ENCODE measurements around the gene MBOAT1.

MBOAT1 gene

DNA sequence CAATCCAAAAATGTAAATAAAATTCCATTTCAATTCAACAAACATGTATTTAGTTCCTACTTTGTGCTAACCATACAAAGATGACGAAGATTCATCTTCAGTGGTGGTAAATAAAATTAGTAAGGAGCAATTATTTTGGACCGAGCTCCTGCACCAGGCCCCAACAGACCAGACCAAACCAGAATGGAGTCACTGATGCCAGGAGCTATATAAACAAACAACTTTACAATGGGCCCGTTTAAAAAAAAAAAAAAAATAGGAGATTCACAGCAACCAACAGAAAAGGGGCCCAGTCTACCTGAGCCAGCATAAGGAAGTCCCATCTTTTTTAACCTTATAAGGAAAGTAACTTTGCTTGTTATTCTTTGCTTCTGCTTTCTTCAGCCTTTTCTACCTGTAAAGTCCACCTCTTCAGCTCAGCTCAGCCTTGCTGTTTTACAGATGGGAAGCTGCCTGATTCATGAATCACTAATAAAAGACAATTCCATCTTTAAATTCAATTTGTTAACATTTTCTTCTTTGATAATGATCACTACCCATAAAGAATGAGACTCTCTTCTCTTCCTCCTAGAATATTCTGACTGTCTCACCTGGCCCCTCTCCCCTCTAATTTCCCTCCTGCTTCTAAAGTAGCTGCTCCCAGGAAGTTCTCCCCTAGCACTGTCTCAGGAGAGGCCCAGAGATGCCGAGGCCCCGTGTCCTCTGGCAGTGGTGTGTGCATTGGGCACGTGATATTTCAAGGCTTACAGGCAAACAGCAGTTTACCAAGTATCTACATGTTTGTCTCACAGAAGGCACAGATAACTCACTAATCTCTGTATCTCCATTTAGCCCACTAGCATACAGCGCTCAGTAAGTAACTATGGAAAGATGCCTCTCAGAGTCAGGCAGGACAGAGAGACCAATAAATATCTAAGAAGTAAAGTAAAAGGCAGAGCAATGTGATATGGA lies 8.4 kb downstream of the MBOAT1 start:
- peaks cover 19% of the 10 kb centered on the region for H3K4me1 ChIP-seq (ENCODE audit: control insufficient read depth, insufficient read depth, low read length, poor library complexity, severe bottlenecking)
- no peak for DNase-seq
- H3K27me3 ChIP-seq (replicated peaks; ENCODE audit: control insufficient read depth, insufficient read depth, low read length, poor library complexity, severe bottlenecking) = no peaks in the 10 kb centered on the region
- no peak overlapping the region for H3K4me3 ChIP-seq (ENCODE audit: insufficient read depth, low read depth, low read length, poor library complexity, severe bottlenecking)
- no peak overlapping the region for H3K27ac ChIP-seq (ENCODE audit: insufficient read depth, low read length, poor library complexity, severe bottlenecking)
- no peaks in the 10 kb centered on the region for H3K9me3 ChIP-seq (ENCODE audit: control insufficient read depth, low read length)
- H3K36me3 ChIP-seq (ENCODE audit: control insufficient read depth, insufficient read depth, low read length) = no peaks in the 10 kb centered on the region

DNA sequence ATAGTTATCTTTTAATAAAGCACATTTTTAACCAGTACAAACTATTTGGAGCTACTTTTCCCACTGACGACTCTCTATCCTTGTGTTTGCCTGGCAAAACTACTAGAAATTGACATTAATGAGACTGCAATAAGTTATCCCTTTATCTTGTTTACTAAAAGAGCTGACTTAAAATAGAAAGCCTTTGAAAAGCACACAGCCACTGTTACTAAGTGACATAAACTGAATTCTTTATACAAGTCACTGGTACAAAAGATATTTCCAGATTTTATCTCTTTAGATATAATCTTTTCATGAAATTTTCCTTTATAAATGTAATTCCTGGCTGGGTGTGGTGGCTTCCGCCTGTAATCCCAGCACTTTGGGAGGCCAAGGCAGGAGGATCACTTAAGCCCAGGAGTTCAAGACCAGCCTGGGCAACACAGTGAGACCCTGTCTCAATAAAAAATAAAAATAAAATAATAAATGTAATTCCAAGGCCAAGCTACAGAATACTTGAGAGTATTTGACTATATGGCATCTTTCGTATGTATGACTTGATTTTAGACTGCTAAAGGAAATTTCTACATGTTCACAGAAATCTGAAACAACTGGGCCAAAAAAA lies 9.5 kb downstream of the MBOAT1 start:
- Histone ChIP-seq H3K27me3 (replicated peaks; ENCODE audit: control insufficient read depth, insufficient read depth, low read length, poor library complexity, severe bottlenecking) (no peaks in the 10 kb centered on the region), H3K27ac (ENCODE audit: insufficient read depth, low read length, poor library complexity, severe bottlenecking) (no peak overlapping the region), H3K4me1 (ENCODE audit: control insufficient read depth, insufficient read depth, low read length, poor library complexity, severe bottlenecking) (peaks cover 19% of the 10 kb centered on the region), H3K9me3 (ENCODE audit: control insufficient read depth, low read length) (no peaks in the 10 kb centered on the region), H3K36me3 (ENCODE audit: control insufficient read depth, insufficient read depth, low read length) (no peaks in the 10 kb centered on the region), H3K4me3 (ENCODE audit: insufficient read depth, low read depth, low read length, poor library complexity, severe bottlenecking) (no peak overlapping the region)
- DNase-seq = no peak

DNA sequence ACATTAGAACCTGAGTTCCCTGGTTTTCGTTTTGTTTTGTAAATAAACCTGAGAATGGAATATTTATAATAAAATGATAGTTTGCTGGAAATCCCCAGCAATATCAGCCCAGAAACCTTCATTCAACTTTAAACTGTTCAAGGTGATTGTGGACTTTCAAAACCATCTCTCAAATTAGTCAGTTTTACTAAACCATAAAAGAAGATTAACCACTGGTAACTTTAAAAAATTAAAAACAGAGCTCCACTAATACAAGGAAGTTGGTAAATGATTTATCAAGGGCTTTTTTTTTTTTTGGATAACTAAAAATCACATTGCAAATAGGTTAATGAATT lies 10.0 kb downstream of the MBOAT1 start:
- Histone ChIP-seq H3K27me3 (replicated peaks; ENCODE audit: control insufficient read depth, insufficient read depth, low read length, poor library complexity, severe bottlenecking) (no peaks in the 10 kb centered on the region), H3K27ac (ENCODE audit: insufficient read depth, low read length, poor library complexity, severe bottlenecking) (no peak overlapping the region), H3K36me3 (ENCODE audit: control insufficient read depth, insufficient read depth, low read length) (no peaks in the 10 kb centered on the region), H3K4me1 (ENCODE audit: control insufficient read depth, insufficient read depth, low read length, poor library complexity, severe bottlenecking) (peaks cover 18% of the 10 kb centered on the region), H3K4me3 (ENCODE audit: insufficient read depth, low read depth, low read length, poor library complexity, severe bottlenecking) (no peak overlapping the region), H3K9me3 (ENCODE audit: control insufficient read depth, low read length) (no peaks in the 10 kb centered on the region)
- no peak for DNase-seq

DNA sequence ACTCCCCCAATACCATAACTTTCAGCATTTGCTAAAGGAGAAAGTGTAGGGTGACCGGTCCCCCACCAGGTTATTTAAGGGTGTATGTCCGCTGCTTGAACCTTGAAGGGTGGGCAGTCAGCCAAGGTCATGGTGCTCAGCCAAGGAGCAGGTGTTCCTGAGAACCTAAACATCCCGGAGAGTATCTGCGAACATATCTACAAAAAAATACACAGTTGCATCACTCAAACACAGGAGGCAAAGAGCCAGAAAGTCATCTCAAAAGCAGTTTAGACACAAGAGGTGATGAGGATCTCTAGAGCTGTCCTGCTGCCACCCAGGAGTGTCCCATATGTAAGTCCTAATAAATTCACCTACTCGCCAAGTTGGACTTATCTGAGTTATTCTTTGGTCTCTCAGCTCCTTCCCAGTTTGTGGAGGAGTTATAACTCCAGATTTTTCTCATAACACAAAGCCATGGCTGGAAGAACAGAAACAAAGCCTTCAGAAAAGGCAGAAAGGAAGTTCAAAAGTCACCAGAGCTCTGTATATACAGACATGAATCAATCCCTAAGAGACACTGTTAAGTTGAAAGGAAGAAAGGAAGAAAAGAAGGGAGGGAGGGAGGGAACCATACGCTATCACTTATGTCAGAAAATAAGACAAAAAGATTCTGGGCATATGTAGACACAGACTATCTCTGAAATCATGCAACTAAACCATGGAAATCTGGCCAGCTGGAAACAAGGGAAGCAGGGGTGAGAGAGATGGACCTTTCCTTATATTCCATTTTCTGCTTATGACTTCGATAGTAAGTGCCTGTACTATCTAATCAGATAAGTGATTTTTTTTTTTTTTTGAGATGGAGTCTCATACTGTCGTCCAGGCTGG lies 11.3 kb downstream of the MBOAT1 start:
- Histone ChIP-seq H3K27me3 (replicated peaks; ENCODE audit: control insufficient read depth, insufficient read depth, low read length, poor library complexity, severe bottlenecking) (no peaks in the 10 kb centered on the region), H3K4me1 (ENCODE audit: control insufficient read depth, insufficient read depth, low read length, poor library complexity, severe bottlenecking) (peaks cover 9% of the 10 kb centered on the region), H3K36me3 (ENCODE audit: control insufficient read depth, insufficient read depth, low read length) (no peaks in the 10 kb centered on the region), H3K9me3 (ENCODE audit: control insufficient read depth, low read length) (no peaks in the 10 kb centered on the region), H3K27ac (ENCODE audit: insufficient read depth, low read length, poor library complexity, severe bottlenecking) (no peak overlapping the region), H3K4me3 (ENCODE audit: insufficient read depth, low read depth, low read length, poor library complexity, severe bottlenecking) (no peak overlapping the region)
- no peak for DNase-seq

DNA sequence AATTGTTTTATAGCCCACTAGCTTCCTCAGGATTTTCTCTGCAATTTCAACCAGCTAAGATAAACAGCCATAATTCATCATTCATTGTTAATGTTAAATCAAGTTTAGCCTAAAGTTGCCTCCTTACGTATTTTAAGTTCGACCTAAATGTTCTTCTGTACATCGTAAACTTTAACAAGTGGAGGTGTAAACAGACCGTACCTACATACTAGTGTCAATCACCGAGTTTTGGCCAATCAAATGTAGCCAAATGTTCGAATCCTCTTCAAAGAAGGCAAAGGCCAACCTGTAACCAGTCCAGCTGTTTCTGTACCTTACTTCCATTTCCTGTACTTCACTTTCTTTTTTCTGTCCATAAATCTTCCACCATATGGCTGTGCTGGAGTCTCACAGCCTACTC lies 13.5 kb downstream of the MBOAT1 start:
- Histone ChIP-seq H3K9me3 (ENCODE audit: control insufficient read depth, low read length) (no peaks in the 10 kb centered on the region), H3K4me3 (ENCODE audit: insufficient read depth, low read depth, low read length, poor library complexity, severe bottlenecking) (no peak overlapping the region), H3K36me3 (ENCODE audit: control insufficient read depth, insufficient read depth, low read length) (no peaks in the 10 kb centered on the region), H3K4me1 (ENCODE audit: control insufficient read depth, insufficient read depth, low read length, poor library complexity, severe bottlenecking) (no peaks in the 10 kb centered on the region), H3K27me3 (replicated peaks; ENCODE audit: control insufficient read depth, insufficient read depth, low read length, poor library complexity, severe bottlenecking) (no peaks in the 10 kb centered on the region), H3K27ac (ENCODE audit: insufficient read depth, low read length, poor library complexity, severe bottlenecking) (no peak overlapping the region)
- DNase-seq = no peak

DNA sequence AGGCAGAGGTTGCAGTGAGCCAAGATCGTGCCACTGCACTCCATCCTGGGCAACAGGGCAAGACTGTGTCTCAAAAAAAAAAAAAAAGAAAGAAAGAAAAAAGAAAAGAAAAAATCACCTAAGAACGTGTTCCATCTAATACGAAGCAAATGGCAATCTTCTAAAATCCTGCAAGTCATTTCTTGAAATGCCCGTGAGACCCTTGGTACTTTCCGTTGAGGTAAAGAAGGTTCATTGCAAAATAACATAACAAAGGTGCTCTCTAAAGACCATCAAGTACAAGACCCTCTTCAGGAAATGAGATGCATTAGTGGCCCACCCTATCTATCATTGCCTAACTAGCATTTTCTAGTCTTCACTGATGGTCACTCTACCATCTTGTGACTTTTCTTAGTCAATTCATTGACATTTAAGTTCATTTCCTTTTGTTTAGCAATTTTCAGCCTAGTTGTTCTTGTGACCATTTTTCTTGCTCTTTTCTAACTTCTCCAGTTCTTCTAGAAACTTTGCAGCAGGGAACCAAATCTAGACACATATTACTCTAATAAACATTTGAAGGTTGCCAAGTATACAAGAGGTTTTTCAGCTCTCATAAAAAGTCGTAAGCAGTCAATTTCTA lies 14.0 kb downstream of the MBOAT1 start:
- Histone ChIP-seq H3K4me1 (ENCODE audit: control insufficient read depth, insufficient read depth, low read length, poor library complexity, severe bottlenecking) (no peaks in the 10 kb centered on the region), H3K27ac (ENCODE audit: insufficient read depth, low read length, poor library complexity, severe bottlenecking) (no peak overlapping the region), H3K9me3 (ENCODE audit: control insufficient read depth, low read length) (no peaks in the 10 kb centered on the region), H3K27me3 (replicated peaks; ENCODE audit: control insufficient read depth, insufficient read depth, low read length, poor library complexity, severe bottlenecking) (no peaks in the 10 kb centered on the region), H3K36me3 (ENCODE audit: control insufficient read depth, insufficient read depth, low read length) (no peaks in the 10 kb centered on the region), H3K4me3 (ENCODE audit: insufficient read depth, low read depth, low read length, poor library complexity, severe bottlenecking) (no peak overlapping the region)
- no peak for DNase-seq

DNA sequence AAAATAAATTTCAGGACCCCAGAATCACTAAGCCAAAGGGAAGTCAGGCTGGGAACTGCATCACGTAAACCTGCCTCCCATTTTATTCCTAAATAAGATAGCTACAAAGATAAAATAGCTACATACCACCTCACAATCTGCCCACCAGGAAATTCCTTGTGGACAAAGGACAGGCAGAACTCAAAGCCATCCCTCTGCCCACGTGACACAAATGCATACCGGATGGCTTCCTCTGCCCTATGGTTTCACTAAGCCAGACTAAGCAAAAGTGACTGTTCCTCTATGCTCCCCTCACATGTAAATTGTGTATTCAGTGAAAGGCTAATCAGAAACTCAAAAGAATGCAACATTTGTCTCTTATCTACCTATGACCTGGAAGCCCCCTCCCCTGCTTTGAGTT lies 15.0 kb downstream of the MBOAT1 start:
- H3K4me1 ChIP-seq (ENCODE audit: control insufficient read depth, insufficient read depth, low read length, poor library complexity, severe bottlenecking) = no peaks in the 10 kb centered on the region
- H3K9me3 ChIP-seq (ENCODE audit: control insufficient read depth, low read length) = no peaks in the 10 kb centered on the region
- DNase-seq = no peak
- no peaks in the 10 kb centered on the region for H3K27me3 ChIP-seq (replicated peaks; ENCODE audit: control insufficient read depth, insufficient read depth, low read length, poor library complexity, severe bottlenecking)
- no peaks in the 10 kb centered on the region for H3K36me3 ChIP-seq (ENCODE audit: control insufficient read depth, insufficient read depth, low read length)
- H3K27ac ChIP-seq (ENCODE audit: insufficient read depth, low read length, poor library complexity, severe bottlenecking) = no peak overlapping the region
- no peak overlapping the region for H3K4me3 ChIP-seq (ENCODE audit: insufficient read depth, low read depth, low read length, poor library complexity, severe bottlenecking)

DNA sequence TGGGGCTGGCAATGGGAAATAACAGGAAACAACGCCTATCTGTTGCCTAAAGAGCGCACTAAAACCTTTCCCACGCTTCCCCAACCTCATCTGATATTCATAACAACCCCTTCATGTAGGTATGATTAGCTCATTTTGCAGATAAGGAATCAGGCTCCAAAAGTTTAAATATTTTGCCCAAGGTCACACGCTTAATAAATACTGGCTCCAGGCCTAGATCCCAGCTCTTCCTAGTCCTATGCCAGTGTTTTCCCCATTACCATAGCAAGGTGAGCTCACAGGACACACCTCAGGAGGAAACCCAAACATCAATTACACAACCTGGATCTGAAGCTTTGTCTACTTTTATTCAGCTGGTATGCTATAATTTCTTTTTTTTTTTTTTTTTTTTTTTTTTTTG lies 19.6 kb downstream of the MBOAT1 start:
- Histone ChIP-seq H3K36me3 (ENCODE audit: control insufficient read depth, insufficient read depth, low read length) (no peaks in the 10 kb centered on the region), H3K4me3 (ENCODE audit: insufficient read depth, low read depth, low read length, poor library complexity, severe bottlenecking) (no peak overlapping the region), H3K4me1 (ENCODE audit: control insufficient read depth, insufficient read depth, low read length, poor library complexity, severe bottlenecking) (no peaks in the 10 kb centered on the region), H3K27me3 (replicated peaks; ENCODE audit: control insufficient read depth, insufficient read depth, low read length, poor library complexity, severe bottlenecking) (no peaks in the 10 kb centered on the region), H3K27ac (ENCODE audit: insufficient read depth, low read length, poor library complexity, severe bottlenecking) (no peak overlapping the region), H3K9me3 (ENCODE audit: control insufficient read depth, low read length) (no peaks in the 10 kb centered on the region)
- no peak for DNase-seq

DNA sequence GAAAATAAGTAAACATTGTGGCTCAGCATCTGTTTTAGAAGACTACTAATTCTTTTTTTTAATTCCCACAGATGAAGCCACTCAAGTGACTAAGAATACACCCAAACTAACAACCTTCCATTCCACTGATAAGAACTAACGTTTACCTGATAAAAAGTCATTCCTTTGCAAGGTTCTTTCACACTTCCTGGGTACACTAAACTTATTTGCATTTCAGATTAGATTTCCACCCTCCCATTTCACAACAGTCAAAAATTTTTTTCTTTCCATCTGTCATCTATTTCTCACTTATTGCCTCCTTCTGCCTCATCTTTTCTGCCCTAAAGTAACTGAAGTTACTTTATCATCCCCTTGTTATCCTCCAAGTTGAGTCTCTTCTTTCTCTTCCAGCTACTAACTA lies 20.3 kb downstream of the MBOAT1 start:
- H3K27me3 ChIP-seq (replicated peaks; ENCODE audit: control insufficient read depth, insufficient read depth, low read length, poor library complexity, severe bottlenecking) = no peaks in the 10 kb centered on the region
- H3K4me1 ChIP-seq (ENCODE audit: control insufficient read depth, insufficient read depth, low read length, poor library complexity, severe bottlenecking) = no peaks in the 10 kb centered on the region
- H3K27ac ChIP-seq (ENCODE audit: insufficient read depth, low read length, poor library complexity, severe bottlenecking) = no peak overlapping the region
- no peaks in the 10 kb centered on the region for H3K9me3 ChIP-seq (ENCODE audit: control insufficient read depth, low read length)
- no peak for DNase-seq
- H3K4me3 ChIP-seq (ENCODE audit: insufficient read depth, low read depth, low read length, poor library complexity, severe bottlenecking) = no peak overlapping the region
- no peaks in the 10 kb centered on the region for H3K36me3 ChIP-seq (ENCODE audit: control insufficient read depth, insufficient read depth, low read length)

Measured in effector memory CD4-positive, alpha-beta T cell (primary cell).